C4-2B (cell line): ENCODE measurements around the gene SLC39A10.
"Not testable (repeated sequence)": the region's sequence is repeated elsewhere in the genome, so short reads cannot be mapped to it uniquely, and the experiment has no call there.

Experiments used
- H3K27ac ChIP-seq: fragments of 450-650 bp; 2 replicates; pipeline ENCODE4 v1.5.1; 2017
- CTCF ChIP-seq: fragments of 450-650 bp; conservative IDR thresholded peaks from 2 replicates; pipeline ENCODE4 v1.5.1; 2017; ENCODE audit warnings: mild to moderate bottlenecking
- ZFX ChIP-seq: fragments of 450-650 bp; IDR thresholded peaks from 2 replicates; pipeline ENCODE4 v1.6.1; 2017

SLC39A10 gene

GRCh38 chr2:195677290-195677689, 20.3 kb downstream of the SLC39A10 start:
- TF ChIP-seq CTCF (no peak), ZFX (no peak)
- H3K27ac ChIP-seq: no peak overlapping the region

GRCh38 chr2:195677884-195678283, 20.9 kb downstream of the SLC39A10 start:
- TF ChIP-seq ZFX (no peak), CTCF (no peak)
- no peak overlapping the region for H3K27ac ChIP-seq

- TF ChIP-seq CTCF (no peak), ZFX (no peak)
- H3K27ac ChIP-seq: no peak overlapping the region
These were observed 25.1 kb downstream of the SLC39A10 start for GRCh38 chr2:195682077-195682476.

- no peak overlapping the region for H3K27ac ChIP-seq
- no peak for TF ChIP-seq CTCF
- no peak for TF ChIP-seq ZFX
These were observed 26.1 kb downstream of the SLC39A10 start for GRCh38 chr2:195683174-195683573.

- no peak overlapping the region for H3K27ac ChIP-seq
- TF ChIP-seq ZFX (no peak), CTCF (no peak)
These were observed 29.5 kb downstream of the SLC39A10 start for GRCh38 chr2:195686564-195686963.

GRCh38 chr2:195687320-195688086, 30.5 kb downstream of the SLC39A10 start:
- no peak overlapping the region for H3K27ac ChIP-seq
- no peak for TF ChIP-seq CTCF
- TF ChIP-seq ZFX: no peak

- H3K27ac ChIP-seq: not testable (repeated sequence)
These were observed 35.5 kb downstream of the SLC39A10 start for GRCh38 chr2:195692531-195692930.

- no peak overlapping the region for H3K27ac ChIP-seq
- TF ChIP-seq ZFX (no peak), CTCF (no peak)
These were observed 37.5 kb downstream of the SLC39A10 start for GRCh38 chr2:195694553-195694952.
